Adrenal gland (tissue), 5 donors: ENCODE measurements around the gene CLIP1.
"Not testable (repeated sequence)": the region's sequence is repeated elsewhere in the genome, so short reads cannot be mapped to it uniquely, and the experiment has no call there.

Experiments
- POLR2A ChIP-seq, 2 donors: fragments of 450-650 bp; IDR thresholded peaks; one replicate each; pipeline ENCODE4 v1.6.1; 2017; ENCODE audit warnings: antibody characterized with exemption in 2 of 2, mild to moderate bottlenecking in 2 of 2, moderate library complexity in 1 of 2
- TF ChIP-seq, protein P1 (sequence below), 6 experiments: fragments of 450-650 bp in 4 of 6; fragments of 200-600 bp in 2 of 6; sonication (generic) in 1 of 6; IDR thresholded peaks; 1 replicate in 5 of 6; 2 replicates in 1 of 6; pipeline versions ENCODE4 v1.5.1 to v1.8.0; 2016 to 2021; ENCODE audit warnings: antibody characterized with exemption in 6 of 6, mild to moderate bottlenecking in 2 of 6, moderate library complexity in 1 of 6
- donor health status: DM: no; HTN: no; CAD: no.

DNA sequence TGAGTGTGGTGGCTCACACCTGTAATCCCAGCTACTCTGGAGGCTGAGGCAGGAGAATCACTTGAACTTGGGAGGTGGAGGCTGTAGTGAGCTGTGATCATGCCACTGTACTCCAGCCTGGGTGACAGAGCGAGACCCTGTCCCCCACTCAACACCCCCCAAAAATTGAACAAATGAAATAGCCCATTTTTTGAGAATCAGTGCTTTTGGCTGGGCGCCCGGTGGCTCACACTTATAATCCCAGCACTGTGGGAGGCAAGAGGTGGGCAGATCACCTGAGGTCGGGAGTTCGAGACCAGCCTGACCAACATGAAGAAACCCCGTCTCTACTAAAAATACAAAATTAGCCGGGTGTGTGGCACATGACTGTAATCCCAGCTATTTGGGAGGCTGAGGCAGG lies 48.1 kb upstream of the CLIP1 start:
- TF ChIP-seq, protein P1, sequence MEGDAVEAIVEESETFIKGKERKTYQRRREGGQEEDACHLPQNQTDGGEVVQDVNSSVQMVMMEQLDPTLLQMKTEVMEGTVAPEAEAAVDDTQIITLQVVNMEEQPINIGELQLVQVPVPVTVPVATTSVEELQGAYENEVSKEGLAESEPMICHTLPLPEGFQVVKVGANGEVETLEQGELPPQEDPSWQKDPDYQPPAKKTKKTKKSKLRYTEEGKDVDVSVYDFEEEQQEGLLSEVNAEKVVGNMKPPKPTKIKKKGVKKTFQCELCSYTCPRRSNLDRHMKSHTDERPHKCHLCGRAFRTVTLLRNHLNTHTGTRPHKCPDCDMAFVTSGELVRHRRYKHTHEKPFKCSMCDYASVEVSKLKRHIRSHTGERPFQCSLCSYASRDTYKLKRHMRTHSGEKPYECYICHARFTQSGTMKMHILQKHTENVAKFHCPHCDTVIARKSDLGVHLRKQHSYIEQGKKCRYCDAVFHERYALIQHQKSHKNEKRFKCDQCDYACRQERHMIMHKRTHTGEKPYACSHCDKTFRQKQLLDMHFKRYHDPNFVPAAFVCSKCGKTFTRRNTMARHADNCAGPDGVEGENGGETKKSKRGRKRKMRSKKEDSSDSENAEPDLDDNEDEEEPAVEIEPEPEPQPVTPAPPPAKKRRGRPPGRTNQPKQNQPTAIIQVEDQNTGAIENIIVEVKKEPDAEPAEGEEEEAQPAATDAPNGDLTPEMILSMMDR (IDR thresholded peaks at IDR 0.05): not testable (repeated sequence)
- TF ChIP-seq POLR2A (IDR thresholded peaks at IDR 0.05): not testable (repeated sequence)
